Activated CD4-positive, alpha-beta T cell treated with anti-CD3 and anti-CD28 coated beads, Interleukin-2, Interleukin-4, amounts not matched to agents 100 ng/mL and 50 ng/mL, durations not matched to agents 16 hours and 8 hours (primary cell): Measurements from ENCODE around the gene DVL1.

Source experiments
- DNase-seq: peaks from one replicate; pipeline ENCODE4 v3.0.0-alpha.2; 2020; ENCODE audit warnings: low spot score

DVL1 gene

DNA sequence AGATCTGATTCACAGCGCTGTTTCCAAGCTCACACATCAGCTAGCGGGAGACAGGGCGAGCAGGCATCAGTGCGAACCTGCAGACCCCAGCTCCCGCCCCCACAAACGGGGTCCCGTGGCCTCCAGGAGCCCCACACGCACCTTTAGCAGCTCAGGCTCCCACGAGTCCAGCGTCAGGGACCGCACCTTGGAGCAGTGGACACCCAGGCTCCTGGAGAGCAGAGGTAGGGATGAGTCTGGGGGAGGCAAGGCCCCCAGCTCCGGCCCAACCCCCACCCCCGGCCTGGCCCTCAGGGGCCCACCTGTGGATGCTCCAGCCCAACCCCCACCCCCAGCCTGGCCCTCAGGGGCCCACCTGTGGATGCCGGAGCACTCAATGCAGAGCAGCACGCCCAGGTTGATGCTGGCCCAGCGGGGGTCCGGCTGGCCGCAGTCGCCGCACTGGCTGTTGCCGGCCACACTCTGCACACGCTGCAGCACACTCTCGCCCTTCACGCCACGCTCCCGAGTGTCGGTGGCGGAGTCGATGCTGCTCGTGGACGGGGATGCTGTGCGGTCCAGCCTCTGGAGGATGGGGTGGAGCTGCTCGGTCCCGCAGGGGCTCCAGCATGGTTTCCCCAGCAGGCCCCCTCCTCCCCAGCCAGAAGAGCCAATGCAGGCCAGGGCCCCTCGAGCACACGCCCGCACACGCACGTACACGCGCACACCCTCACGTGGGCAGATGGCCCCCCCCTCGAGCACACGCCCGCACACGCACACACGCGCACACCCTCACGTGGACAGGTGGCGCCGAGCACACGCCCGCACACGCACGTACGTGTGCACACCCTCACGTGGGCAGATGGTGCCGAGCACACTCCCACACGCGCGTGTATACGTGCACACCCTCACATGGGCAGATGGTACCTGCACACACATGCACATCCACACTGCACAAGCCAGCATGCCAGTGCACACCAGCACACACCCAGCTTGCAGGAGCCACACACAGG, 52.9 kb downstream of the DVL1 start:
- no peak for DNase-seq

- DNase-seq: no peak
These were observed 53.9 kb downstream of the DVL1 start for GRCh38 chr1:1295154-1295923.

GRCh38 chr1:1294250-1294890, 54.8 kb downstream of the DVL1 start:
- DNase-seq: no peak

DNA sequence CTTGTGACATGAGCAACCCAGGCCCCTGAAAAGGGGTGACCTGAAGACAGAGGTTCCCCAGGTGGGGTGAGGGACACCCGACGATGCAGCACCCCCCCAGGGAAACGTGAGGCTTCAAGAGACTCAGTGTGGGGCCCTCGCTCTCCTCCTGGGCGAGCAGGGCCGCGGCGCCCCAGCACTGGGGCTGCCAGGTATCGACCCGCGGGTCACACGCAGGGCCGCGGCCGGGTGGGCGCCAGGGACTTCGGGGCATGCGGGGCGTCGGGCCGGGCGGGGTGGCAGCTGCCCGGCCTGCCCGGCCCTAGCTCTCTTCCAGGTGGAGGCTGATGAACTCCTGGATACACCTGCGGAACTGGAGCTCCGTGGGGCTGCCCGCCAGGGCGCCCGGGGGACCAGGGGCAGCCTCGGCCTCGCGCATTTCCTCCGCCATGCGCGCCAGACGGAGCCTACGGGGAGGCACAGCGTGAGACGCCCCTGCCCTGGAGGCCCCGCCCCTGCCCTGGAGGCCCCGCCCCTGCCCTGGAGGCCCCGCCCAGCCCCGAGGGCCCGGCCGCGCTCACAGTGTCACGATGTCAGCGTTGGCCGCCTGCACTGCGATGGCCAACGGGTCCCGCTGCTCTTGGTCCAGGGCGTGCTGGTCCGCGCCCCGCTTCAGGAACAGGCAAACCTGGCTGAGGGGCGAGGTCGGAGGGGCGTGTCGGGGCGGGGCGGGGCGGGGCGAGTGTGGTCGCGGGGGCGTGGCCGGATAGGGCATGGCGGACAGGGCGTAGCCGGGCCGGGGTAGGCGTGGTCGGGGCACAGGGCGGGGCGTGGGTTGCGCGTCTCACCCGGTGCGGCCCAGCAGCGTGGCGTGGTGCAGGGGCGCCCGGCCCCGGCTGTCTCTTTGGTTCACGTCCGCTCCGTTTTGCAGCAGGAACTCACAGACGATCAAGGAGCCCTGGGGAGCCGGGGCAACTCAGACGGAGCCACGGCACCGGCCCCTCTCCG, 55.7 kb downstream of the DVL1 start:
- no peak for DNase-seq

- no peak for DNase-seq
These were observed 56.4 kb downstream of the DVL1 start for GRCh38 chr1:1292851-1293250.

DNA sequence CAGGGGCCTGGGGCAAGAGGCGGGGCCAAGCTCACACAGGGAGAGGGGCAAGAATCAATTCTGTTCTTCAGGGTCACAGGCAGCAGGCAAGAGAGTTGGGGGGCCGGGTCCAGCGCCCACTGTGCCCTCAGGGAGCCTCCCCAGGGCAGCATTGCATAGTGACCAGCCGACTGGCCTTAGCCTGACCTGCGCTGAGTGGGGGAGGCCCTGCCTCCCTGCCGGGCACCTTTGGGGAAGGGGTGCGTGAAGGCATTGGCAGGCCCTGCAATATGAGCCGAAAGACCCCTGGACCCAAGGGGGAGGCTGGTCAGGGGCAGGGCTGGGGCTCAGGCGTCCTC, 56.8 kb downstream of the DVL1 start:
- DNase-seq: no peak

DNA sequence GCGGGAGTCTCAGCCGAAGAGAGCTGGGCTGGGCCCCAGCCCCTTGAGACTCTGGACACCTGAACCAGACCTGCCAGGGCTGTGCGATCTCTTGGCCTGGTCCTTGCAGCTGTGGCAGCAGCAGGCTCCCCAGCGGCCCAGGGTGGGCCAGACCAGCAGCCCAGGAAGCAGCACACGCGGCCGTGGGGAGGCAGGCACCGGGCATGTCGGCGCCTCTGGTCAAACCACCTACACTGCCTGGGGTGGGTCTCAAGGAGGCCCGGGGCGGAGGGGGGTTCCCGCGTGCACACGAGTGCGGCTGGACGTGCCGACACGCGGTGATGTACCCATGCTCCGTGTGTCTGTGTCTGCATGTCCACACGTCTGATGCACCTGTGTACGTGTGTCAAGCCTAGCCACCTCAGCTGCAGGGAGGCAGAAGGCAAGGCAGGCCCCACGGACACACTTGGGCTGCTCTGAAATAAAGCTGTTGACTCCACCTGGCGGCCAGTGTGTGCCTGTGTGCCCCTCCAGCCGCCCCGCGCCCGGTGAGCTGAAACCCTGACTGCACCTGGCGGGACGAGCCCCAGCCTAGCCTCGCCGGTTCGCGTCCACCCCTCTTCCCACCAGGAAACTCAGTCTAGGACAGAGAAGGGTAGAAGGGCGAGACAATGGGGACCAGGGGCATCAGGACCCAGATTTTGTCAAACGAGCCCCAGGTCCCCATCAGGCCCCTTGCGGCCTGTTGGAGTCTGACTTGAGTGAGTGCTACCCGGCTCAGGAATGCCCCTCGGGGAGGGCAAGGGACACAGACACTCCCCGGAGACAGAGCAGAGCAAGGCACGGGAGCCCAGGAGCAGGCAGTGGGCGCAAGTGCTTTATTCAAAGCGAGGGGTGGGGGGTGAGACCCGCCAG, 57.4 kb downstream of the DVL1 start:
- no peak for DNase-seq

DNA sequence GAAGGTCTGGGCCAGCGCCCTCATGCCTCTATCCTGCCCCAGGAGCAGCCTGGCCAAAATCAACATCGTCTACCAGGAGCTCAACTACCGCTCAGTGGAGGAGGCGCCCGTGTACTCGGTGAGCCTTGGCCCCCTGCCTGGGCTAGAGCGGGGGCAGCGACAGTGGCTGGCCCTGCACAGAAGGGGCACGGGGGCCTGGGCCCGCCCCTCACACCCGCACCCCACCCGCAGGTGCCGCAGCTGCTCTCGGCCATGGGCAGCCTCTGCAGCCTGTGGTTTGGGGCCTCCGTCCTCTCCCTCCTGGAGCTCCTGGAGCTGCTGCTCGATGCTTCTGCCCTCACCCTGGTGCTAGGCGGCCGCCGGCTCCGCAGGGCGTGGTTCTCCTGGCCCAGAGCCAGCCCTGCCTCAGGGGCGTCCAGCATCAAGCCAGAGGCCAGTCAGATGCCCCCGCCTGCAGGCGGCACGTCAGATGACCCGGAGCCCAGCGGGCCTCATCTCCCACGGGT, 58.1 kb downstream of the DVL1 start:
- DNase-seq: no peak

DNA sequence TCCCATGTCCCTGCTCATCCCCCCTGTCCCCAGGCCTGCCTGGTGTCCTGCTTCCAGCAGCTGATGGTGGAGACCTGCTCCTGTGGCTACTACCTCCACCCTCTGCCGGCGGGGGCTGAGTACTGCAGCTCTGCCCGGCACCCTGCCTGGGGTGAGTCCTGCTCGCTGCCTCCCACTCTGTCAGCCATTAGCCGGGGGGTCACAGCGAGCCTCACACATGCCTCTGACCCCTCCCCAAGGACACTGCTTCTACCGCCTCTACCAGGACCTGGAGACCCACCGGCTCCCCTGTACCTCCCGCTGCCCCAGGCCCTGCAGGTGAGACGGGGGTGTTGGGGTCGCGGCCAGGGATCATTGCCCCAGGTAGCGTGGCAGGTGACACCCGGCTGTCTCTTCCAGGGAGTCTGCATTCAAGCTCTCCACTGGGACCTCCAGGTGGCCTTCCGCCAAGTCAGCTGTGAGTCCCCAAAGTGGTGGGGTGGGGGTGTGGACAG, 58.9 kb downstream of the DVL1 start:
- DNase-seq: no peak

GRCh38 chr1:1287288-1288110, 61.7 kb downstream of the DVL1 start:
- no peak for DNase-seq

GRCh38 chr1:1286313-1287261, 62.6 kb downstream of the DVL1 start:
- no peak for DNase-seq

- DNase-seq: no peak
These were observed 63.5 kb downstream of the DVL1 start for GRCh38 chr1:1285611-1286311.
